ENCODE data around the gene NAA80. TPM values are rescaled to one million over a fixed set of nuclear protein-coding genes. Genes with fewer than 3 reads are reported as not detected.

Gene NAA80, protein sequence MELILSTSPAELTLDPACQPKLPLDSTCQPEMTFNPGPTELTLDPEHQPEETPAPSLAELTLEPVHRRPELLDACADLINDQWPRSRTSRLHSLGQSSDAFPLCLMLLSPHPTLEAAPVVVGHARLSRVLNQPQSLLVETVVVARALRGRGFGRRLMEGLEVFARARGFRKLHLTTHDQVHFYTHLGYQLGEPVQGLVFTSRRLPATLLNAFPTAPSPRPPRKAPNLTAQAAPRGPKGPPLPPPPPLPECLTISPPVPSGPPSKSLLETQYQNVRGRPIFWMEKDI
- total RNA-seq: 12.7 TPM

DNA sequence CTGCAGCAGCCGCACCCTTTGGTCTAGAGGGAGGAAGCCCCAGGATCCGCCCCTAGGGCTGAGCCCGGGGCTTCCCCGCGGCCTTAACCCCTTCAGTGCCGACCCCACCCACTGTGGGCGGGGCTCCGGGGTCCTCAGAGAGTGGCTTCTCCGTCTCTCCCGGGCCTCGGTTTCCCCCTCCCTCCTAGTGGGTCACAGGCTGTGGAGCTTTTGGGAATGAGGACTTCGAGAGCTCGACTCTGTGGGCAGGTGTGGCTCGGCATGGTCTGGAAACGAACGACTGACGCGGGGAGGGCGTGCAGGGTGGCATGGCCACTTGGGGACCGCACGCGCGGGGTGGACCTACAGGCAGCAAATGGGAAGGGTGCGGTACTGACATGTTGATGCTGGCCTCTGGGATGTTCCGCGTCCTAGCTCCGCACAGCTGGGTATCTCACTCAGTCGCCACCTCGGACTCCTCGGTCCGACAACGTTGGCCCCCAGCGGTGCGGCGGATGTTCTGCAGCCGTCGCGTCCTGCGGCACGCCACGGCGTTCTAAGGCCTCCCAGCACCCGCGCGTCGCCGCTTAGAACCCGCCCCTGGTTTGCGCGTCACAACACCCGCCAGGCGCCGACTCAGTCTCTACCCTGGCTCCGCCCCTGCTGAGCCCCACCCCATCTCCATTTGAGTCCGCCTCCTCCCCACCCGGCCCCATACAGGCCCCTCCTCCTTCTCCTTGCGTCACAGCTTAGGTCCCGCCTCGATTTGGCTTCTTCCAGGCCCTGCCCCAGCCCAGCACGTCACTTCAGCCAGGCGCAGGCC lies at the start of gene NAA80, which contains the start of gene HYAL3:
Gene NAA80, minus strand, starts transcription at position 570 of the 802 bp plus-strand sequence. CDS start 1,942 bp downstream, outside the sequence.
Gene HYAL3, minus strand, starts transcription at position 570 of the 802 bp plus-strand sequence. CDS start 3,803 bp downstream, outside the sequence.
- peak; percentile 100 for DNase-seq (ENCODE audit: low spot score)

DNA sequence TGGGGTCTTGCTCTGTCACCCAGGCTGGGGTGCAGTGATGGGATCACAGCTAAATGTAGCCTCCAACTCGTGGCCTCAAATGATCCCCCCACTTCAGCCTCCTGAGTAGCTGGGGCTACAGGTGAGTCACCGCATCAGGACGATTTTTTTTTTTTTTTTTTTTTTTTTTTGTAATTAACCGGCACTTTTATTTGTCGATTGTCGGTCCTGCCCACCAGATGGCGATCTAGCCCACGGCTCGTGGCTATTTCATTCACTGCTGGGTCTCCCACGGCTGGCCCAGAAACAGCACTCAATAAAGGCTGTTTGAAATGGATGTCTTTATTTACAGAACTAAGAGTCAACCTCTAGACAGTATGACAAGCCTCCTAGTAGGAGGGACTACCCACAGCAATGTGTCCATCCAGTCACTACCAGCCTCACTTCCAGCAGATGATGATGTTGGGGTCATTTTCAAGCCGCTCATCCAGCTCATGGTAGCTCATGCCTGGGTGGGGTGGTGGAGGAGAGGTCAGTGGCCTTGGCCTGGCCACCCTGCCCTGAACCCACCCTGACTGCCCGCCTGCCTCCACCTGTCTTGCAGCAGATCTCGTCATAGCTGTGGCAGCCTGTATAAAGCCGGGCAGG lies 48.1 kb upstream of the NAA80 start:
- peak; percentile 74 for DNase-seq (ENCODE audit: low spot score)

DNA sequence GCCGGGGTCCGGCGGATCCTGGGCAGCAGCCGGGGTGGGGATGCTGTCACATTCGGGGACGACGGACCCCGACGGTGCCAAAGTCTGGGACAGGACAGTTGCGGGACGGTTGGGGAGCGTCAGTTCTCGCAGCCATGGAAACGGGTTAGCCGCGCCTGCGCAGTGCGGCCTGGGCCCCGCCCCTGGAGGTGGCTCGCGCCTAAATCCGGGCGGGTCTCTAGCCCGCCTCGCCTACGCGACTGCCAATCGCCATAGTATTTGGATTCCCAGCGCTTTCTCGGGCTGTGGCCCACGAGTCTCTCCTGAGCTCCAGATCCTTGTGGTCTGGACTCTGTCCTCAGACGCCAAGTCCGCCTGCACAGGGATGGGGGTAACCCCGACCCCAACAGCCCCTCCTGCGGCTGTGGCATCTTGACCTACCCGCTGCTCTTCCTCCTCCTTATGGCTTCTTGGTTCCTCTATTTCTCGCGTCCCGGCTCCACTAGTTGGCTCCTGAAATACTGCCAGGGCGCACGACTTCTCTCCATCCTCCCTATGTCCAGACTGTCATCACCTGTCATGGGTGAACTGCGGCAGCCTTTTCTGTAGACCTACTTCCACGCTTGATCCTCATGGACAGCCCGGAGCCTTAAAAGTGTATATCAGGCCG lies 46.5 kb upstream of the NAA80 start, which contains the start of gene ZMYND10:
Gene ZMYND10, minus strand, starts transcription at position 147 of the 649 bp plus-strand sequence. CDS start 153 bp downstream, outside the sequence.
- no peak for DNase-seq (ENCODE audit: low spot score)

DNA sequence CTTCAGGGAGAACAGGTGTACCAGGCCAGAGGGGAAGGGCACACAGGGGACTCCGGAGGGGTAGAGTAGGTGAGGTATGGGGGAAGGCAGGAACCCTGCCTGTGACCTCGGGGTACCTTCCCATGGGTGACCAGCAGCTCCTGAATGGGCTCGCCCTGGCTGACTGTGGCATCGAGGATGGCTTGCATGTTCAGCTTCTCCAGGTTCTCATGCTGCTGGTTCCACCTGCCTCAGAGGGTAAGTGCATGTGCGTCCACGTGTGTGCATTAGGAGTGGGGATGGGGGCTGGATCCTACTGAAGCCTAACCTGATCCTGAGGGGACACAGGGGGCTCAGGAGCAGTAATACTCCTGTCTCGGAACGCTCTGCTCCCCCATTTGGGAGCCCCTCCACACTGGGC lies 45.8 kb upstream of the NAA80 start:
- DNase-seq (ENCODE audit: low spot score): no peak

DNA sequence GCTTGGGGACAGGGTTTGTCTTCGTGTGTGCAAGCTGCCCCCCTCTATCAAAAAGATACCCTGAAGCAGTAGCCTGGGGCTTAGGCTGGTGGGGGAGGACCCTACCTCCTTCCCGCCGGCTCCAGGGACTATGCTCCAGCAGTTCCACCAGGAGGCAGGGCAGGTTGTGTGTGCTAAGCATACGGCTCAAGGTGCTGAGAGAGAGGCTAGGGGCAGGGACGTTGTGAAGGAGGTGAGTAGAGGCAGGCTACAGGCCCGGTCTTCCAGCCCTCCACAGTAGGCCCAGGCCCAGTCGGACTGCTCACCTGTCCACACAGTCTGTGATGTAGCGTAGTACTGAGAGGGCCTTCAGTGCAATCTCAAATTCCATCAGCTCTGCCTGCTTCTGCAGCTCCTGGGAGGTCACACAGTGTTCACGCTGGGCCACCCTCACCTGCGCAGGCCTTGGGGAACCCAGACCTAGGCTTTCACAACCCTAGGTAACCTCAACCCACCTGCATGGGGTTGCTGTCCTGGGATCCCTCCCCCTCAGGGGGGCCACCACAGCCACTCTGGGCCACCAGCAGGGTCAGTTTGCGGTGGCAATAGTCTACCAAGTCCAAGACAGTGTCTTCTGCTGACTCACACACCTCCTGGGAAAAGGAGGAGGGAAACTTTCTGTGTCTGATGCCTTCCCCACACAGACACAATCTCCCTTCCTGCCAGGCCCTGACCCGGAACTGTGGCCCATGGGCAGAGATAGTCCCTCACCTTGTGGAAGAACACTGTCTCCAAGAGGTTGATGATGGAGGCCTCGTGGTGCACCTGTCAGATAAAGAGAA lies 43.8 kb upstream of the NAA80 start:
- DNase-seq (ENCODE audit: low spot score): no peak

DNA sequence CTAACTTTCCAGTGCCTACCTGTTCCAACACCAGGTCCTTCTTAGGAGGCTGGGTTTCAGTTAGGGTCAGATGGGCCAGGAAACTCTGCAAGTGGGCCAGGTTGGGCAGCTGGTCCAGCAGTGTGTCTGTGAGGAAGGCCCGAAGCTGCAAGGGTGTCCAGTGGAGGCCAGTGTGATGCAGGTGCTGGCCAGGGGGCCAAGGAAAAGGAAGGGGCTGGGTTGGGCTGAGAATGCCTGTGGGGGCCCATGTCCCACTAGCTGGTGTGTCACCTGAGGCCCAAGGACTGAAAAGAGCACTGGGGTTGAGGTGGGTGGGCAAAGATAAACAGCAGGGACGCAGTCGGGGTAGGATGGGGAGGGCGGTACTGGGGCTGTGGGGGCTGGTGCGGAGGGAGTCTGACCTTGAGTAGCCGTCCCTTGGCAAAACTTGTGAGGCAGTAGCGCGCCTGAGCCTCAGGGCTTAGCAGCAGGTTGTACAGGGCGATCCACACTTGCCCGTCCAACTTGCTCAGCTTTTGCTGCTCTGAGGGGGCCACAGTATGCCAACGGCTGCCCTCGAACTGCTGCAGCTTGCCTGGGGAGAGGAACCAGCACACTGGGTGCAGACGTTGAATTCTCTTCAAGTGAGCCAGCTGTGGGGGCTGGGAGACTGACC lies 42.9 kb upstream of the NAA80 start:
- no peak for DNase-seq (ENCODE audit: low spot score)

DNA sequence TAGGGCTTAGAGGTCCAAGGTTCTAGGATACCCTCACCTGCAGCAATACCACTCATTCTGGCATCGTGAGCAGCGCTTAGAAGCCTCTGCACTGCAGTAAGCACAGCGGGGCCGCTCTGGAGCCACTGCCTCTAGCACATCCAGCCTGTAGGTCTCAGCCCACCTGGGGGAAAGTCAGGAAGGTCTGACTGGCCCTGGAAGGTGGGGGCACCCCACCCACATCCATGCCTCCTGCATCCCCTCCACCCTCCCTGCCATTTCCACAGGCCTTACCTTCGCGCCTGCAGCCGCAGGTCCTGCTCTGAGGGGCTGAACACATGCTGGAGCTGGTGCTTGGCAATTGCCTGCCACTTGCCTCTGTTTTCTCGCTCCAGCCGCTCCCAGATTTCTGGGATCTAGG lies 42.3 kb upstream of the NAA80 start:
- DNase-seq (ENCODE audit: low spot score): no peak

DNA sequence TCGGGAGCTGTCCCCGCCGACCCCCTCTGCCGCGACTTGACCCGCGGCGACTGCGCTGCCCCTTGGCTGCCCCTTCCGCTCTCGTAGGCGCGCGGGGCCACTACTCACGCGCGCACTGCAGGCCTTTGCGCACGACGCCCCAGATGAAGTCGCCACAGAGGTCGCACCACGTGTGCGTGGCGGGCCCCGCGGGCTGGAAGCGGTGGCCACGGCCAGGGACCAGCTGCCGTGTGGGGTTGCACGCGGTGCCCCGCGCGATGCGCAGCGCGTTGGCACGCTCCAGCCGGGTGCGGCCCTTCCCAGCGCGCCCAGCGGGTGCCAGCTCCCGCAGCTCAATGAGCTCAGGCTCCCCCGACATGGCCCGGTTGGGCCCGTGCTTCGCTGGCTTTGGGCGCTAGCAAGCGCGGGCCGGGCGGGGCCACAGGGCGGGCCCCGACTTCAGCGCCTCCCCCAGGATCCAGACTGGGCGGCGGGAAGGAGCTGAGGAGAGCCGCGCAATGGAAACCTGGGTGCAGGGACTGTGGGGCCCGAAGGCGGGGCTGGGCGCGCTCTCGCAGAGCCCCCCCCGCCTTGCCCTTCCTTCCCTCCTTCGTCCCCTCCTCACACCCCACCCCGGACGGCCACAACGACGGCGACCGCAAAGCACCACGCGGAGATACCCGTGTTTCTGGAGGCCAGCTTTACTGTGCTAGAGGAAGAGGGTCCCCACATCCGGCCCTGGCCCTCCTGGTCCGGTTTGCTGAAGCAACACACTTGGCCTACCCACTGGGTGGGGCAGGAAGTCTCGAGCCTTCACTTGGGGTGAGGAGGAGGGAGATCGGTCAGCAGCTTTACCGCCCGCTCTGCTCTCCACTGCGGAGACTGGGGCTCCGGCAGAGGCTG lies 41.5 kb upstream of the NAA80 start, which contains the start of gene RASSF1:
Gene RASSF1, minus strand, starts transcription at position 389 of the 882 bp plus-strand sequence. Its CDS starts 31 bp downstream, at position 358.
- DNase-seq (ENCODE audit: low spot score): peak; percentile 54

DNA sequence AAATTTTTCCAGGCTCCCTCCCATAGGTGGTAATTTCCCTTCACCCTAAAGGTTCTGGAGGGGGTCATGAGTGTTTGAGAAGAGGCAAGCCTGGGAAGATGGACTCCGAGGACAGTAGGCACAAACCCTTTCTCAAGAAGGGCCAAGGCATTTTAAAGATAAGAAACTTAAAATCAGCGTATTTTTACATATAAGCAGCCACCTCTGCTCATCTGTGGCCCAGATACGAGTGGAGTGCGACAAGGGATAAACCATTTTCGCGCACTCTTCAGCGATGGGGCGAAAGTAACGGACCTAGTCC lies 40.9 kb upstream of the NAA80 start:
- no peak for DNase-seq (ENCODE audit: low spot score)

DNA sequence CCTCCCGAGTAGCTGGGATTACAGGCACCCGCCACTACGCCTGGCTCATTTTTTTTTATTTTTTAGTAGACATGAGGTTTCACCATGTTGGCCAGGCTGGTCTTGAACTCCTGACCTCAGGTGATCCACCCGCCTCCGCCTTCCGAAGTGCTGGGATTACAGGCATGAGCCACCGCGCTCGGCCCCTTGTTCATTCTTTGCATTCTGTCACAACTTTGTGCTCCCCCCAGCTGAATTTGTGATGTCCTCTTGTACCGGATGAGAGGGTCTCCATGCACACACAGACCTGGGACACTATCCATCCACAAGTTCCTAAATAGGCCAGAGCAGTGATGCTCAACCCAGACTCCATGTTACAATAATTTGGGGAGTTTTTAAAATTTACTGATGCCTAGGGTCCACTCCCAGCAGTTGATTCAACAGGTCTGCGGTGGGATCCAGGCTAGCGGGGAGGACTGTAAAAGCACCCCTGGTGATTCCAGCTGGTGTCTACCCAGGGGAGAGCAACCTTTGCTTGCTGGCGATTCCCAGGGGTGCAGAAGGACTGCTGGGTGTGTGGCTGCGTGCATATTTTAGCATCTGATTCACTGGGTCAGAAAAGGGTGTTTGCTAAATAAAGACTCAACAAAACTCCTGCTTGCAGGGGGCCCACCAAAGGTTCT lies 40.4 kb upstream of the NAA80 start:
- DNase-seq (ENCODE audit: low spot score): no peak

DNA sequence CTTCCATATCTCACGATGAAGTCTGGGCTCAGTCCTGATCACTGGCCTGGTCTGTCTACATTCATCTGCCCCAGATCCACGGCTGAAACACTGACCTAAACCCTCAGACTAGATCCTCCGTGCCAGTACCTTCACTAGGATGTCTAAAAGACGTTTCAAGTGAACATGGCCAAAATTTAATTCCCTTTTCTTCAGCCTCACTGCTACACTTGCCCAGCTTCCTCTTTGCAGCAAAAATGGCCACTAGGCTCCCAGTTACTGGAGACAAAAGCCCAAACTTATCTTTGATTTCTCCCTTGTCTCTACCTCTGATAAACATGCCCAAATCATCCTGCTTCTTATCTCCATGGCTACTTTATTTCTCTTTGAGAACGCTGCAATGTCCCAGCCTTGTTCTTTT lies 39.8 kb upstream of the NAA80 start:
- DNase-seq (ENCODE audit: low spot score): no peak

DNA sequence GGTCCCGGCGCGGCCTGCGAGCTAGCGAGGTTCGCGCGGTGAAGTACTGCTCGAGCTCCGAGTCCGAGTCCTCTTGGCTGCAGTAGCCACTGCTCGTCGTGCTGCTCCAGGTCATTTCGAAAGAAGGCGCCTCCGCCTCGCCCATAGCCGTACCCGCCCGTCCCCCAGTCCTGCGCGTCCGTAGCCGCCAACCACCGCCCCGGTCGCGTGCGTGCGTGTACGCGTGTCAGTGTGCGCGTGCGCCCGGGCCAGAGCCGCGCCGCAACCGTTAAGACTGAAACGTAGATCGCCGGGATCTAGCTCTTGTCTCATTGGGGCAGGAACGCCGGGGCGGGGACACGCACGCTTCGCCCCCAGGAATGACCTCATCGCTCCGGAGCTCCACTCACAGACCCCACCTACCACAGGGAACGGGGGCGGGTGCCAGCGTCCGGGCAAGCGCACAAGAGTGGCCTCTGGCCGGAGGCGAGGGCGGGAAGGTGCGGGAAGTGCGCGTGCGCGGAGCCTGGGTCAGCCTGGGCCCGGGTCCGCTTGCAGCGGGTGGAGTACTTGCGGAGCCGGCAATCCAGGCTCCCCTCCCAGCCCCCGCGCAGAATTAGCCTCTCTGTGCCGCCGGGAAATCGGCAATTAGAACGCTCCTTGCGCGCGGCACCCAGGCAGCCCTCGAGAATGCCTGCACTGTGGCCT lies 38.1 kb upstream of the NAA80 start:
- peak; percentile 99 for DNase-seq (ENCODE audit: low spot score)

DNA sequence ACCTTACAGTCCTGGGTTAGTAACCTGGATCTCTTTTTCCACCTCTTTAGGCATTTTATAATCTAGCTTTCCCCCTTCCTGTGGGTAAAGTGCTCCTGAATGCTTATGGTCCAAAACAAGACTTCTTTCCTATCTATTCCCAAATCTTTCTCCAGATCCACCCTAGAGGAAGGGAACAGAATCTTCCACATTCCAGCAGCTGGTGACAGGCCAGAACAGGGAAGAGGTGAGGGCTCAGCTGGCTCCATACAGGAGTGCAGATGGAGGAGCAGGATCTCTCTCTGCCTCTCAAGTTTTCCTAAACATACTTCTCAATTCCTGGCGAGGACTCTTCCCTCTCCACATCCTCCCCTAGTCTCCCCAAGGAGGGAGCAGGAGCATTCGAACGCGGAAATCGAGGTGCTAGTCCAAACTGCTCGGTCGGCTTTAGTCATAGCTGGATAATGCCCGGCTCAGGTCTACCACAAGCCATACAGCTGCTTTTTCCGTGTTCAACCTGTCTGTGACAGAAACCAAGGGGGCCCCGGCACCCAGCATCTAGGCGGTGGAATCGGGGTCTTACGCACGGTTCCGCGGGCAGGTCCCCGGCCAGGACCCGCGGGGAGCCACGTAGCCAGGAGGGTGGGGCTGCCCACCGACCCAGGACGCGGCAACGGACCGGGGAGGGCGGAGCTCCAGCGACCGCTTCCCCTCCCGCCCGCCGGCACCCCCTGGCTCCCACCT lies 37.4 kb upstream of the NAA80 start:
- no peak for DNase-seq (ENCODE audit: low spot score)

DNA sequence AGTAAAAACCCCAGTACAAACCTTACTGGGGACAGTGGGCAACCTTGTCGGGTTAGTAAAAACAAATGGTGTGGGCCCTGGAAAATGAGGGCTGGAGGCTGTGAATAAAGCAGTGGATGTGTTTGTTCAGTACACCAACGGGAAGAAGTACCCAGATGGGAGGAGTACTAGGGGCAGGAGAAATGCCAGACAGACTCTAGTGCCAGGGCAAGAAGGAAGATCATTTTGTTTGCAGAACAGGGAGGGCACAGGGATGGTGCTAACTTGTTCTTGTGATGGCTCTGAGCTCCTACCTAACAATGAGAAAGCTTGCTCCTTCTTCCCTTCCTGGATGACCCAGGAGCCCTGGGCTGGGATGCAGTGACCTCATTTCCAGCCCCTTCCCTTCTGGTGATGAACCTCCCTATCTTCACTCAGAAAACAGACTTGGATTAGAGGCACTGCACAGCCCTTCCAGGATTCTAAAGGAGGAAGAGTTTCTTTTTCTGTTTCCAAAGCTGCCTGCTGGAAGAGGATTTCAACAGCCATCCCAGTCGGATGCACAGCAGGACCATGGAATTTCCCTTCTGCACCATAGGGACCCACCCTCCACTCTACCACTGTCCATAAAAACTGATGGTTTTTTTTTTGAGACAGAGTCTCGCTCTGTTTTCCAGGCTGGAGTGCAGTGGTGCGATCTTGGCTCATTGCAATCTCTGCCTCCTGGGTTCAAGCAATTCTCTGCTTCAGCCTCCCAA lies 35.3 kb upstream of the NAA80 start:
- no peak for DNase-seq (ENCODE audit: low spot score)

DNA sequence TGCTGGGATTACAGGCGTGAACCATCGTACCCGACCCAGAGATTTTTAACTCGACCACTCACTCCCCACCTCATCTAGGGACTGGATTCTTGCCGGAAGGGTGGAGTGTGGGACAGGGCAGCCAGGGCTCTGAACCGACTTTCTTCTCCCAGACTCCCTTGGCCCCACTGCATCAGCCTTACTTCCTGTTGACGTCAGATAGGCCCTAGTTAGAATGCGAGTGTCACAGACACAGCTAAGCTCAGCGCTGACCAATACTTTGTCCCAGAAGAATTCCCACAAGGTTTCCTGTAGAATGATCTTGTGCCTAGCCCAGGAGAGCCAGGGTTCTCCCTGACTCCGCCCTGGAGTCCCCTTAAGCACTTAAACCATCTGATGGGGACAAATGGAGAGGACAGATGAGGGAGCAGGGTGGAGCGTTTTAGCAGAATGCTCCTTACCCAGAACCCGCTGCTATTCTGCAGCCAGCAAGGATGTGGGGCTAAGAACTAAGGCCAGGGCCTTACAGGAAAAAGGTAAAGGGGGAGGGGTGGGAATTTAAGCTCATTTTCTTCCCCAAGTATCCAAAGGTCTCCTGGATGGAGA lies 34.6 kb upstream of the NAA80 start:
- DNase-seq (ENCODE audit: low spot score): no peak

DNA sequence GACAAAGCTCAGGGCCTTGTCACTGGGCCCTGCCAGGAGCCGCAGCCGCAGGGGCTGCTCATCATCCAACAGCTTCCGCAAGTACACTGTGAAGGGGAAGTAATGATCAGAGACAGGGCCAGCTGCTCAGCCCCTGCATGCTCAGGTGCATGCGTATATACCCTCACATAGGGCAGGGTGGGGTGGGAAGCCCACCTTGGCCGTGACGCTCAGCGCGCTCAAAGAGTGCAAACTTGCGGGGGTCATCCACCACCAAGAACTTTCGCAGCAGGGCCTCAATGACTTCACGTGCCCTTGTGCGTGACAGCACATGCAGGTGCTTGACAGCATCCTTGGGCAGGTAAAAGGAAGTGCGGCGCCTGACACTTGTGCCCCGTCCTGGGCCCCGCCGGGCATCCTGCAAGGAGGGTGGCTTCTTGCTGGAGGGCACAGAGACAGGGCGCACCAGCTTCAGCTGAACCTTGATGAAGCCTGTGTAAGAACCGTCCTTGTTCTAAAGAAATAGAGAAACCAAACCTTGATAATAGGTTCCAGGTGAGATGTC lies 32.2 kb upstream of the NAA80 start:
- no peak for DNase-seq (ENCODE audit: low spot score)
